Fibroblast of pulmonary artery (primary cell): ENCODE measurements around the gene RINL.
A peak's percentile ranks its signal among the peaks of the same experiment; 100 is the strongest.
"Not testable (repeated sequence)": the region's sequence is repeated elsewhere in the genome, so short reads cannot be mapped to it uniquely, and the experiment has no call there.

ENCODE experiments used
- DNase-seq: peaks from one replicate; pipeline ENCODE4 v3.0.0-alpha.2; 2010; ENCODE audit warnings: low read depth
- H3K4me3 ChIP-seq: replicated peaks from 2 replicates; pipeline ENCODE4 v1.5.1; 2011; ENCODE audit warnings: low read depth, mild to moderate bottlenecking, control low read depth, low read length, moderate library complexity
- TF ChIP-seq, protein P1 (sequence below): IDR thresholded peaks from 2 replicates; pipeline ENCODE4 v1.5.1; 2011; ENCODE audit warnings: mild to moderate bottlenecking, control low read depth, low read length, inconsistent platforms; ENCODE audit errors: missing control alignments

The RINL gene

DNA sequence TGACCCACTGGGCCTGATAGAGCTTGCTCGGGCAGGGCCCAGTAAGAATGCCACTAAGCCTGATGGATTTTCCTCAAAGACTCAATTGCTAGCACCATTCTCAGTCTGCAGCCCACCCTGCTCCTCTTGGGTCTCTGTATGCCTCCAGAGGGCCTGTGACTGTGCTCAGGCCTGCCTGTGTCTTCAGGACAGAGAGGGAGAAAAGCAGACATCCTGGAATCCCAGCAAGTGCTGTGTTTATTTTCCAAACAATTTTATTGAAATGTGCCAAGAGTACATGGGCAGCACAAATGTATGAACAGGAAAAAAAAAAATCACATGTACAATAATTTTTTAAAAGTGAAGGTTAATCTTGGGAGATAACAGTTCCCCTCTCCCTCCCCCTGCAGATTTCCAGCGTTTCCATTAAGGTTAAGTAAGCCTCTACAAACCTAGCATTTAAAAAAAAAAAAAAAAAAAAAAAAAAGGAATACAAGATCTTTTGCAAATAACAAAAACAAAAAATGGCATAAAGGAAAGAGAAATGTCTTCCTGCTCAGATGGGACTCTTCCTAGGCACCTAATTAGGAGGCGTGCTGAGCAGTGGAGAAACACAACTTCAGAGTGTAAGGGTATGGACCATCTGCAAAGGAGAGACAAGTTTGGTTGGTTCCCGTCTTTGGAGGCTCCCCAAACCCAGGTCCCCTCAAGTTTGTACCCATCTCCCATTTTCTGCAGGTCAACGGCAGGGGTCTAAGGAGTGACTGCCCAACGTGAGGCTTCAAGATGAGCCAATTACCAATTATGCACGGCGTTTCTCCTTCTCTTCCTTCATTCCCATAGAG, 41.7 kb downstream of the RINL start:
- DNase-seq, result no peak
- no peak overlapping the region for H3K4me3 ChIP-seq
- TF ChIP-seq, protein P1, sequence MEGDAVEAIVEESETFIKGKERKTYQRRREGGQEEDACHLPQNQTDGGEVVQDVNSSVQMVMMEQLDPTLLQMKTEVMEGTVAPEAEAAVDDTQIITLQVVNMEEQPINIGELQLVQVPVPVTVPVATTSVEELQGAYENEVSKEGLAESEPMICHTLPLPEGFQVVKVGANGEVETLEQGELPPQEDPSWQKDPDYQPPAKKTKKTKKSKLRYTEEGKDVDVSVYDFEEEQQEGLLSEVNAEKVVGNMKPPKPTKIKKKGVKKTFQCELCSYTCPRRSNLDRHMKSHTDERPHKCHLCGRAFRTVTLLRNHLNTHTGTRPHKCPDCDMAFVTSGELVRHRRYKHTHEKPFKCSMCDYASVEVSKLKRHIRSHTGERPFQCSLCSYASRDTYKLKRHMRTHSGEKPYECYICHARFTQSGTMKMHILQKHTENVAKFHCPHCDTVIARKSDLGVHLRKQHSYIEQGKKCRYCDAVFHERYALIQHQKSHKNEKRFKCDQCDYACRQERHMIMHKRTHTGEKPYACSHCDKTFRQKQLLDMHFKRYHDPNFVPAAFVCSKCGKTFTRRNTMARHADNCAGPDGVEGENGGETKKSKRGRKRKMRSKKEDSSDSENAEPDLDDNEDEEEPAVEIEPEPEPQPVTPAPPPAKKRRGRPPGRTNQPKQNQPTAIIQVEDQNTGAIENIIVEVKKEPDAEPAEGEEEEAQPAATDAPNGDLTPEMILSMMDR, result no peak

DNA sequence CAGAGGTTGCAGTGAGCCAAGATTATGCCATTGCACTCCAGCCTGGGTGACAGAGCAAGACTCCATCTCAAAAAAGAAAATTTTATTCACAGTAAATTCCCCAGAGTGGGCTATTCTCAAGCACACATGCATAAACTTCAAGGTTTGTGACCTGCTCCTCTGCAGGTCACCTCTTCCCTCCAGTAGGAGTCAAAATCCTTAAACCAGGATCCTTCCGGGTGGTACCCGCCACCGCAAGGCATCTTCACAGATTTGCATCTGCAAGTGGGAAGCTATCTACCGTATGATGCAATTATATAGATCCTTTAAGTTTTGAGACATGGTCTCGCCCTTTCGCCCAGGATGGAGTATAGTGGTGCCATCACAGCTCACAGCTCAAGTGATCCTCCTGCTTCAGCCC, 43.5 kb downstream of the RINL start:
- TF ChIP-seq, protein P1, result no peak
- no peak overlapping the region for H3K4me3 ChIP-seq
- no peak for DNase-seq

DNA sequence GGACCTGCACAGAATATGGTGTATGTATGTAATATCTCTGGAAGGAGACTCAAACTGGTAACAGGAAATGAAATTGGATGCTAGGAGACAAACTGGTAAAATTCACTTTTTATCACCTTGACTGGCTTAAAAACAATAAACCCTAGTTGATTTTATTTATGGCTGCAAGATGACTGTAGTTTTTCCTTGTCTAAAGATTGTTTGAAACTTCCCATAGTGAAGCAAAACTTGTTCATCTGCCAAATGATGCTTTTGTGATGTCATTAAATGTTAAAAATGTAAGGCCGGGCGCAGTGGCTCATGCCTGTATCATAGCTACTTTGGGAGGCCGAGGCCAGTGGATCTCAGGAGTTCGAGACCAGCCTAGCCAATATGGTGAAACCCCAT, 44.0 kb downstream of the RINL start:
- no peak for DNase-seq
- TF ChIP-seq, protein P1, result no peak
- H3K4me3 ChIP-seq, result no peak overlapping the region

DNA sequence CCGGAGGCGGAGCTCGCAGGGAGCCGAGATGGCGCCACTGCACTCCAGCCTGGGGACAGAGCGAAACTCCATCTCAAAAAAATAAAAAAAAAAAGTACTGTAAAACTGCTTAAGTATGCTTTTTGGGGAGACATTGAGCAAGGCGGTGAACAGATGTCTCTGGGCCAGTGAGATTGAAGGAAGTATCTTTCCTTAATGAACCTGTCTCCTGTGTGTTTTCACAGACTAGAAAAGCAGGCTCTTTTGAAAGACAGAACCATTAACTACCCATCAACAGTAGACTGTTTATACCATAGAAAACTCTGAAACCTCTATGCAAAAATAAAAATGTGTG, 45.0 kb downstream of the RINL start:
- H3K4me3 ChIP-seq, result no peak overlapping the region
- TF ChIP-seq, protein P1, result no peak
- DNase-seq, result no peak

DNA sequence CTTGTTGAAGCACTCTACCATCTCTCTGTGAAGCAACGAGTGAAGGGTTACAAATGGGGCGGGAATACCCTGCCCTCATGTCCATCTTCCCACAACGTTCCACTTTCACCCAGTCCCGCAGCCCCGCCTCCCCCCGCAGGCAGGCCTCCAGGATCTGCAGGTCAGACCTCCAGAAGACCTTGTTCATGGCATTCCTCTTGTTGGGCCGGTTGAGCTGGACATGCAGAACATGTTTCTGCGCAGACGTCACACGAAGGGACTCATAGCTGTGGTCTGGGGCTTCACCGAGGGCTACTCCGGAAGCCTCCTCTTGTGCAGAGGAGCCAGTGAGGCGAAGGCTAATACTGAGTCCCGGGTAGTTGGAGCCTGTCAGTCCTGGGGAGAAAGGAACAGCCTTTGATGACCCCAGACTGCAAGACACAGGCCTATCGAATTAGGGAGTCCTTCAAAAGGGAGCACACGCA, 46.9 kb downstream of the RINL start:
- TF ChIP-seq, protein P1, result no peak
- DNase-seq, result peak; percentile 86
- peak overlapping the region; percentile 71 for H3K4me3 ChIP-seq

DNA sequence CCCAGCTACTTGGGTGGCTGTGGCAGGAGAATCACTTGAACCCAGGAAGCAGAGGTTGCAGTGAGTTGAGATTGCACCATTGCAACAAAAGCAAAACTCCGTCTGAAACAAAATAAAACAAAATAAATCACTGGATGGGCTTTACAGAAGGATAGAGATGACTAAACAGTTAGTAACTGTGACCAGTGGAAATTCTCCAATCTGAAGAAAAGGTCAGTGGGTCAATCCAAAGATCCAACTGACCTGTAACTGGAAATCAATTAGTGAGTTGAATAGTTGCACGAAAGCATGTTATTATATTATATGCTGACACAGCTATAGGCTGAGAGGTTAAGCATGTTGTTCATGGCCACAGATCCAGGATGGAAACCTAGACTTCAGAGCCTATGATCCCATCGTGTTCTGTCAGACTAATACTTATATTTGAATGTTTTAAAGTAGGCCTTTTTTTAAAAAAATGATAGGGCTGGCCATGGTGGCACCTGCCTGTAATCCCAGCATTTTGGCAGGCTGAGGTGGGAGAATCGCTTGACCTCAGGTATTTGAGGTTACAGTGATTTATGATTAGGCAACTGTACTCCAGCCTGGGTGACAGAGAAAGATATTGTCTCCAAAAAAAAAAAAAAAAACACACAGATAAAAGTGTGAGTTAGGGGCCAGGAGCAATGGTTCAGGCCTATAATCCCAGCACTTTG, 47.9 kb downstream of the RINL start:
- no peak for DNase-seq
- TF ChIP-seq, protein P1, result no peak
- H3K4me3 ChIP-seq, result no peak overlapping the region

DNA sequence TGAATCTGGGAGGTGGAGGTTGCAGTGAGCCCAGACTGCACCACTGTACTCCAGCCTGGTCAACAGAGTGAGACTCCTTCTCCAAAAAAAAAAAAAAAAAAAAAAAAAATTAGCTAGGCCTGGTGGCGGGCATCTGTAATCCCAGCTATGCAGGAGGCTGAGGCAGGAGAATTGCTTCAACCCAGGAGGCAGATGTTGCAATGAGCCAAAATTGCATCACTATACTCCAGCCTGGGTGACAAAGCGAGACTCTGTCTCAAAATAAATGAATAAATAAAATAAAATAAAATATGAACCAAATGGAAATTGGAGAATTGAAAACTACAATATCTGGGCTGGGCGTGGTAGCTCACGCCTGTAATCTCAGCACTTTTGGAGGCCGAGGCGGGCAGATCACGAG, 48.9 kb downstream of the RINL start:
- DNase-seq, result peak; percentile 66

More for the DNA sequence above, 48.9 kb downstream of the RINL start:
- H3K4me3 ChIP-seq, result not testable (repeated sequence)
